GM18511 (cell line): ENCODE results near the gene RLF.
"Not testable (repeated sequence)": the region's sequence is repeated elsewhere in the genome, so short reads cannot be mapped to it uniquely, and the experiment has no call there.

Experiments
- ATAC-seq: cut with Tn5 transposase; IDR thresholded peaks from one replicate; pipeline ENCODE4 v1.9.1; 2021; ENCODE audit warnings: mild to moderate bottlenecking, moderate library complexity; ENCODE audit not compliant: unreplicated experiment

The RLF gene

GRCh38 chr1:40161888-40162397, 756 bp downstream of the RLF start:
- ATAC-seq = no peak

DNA sequence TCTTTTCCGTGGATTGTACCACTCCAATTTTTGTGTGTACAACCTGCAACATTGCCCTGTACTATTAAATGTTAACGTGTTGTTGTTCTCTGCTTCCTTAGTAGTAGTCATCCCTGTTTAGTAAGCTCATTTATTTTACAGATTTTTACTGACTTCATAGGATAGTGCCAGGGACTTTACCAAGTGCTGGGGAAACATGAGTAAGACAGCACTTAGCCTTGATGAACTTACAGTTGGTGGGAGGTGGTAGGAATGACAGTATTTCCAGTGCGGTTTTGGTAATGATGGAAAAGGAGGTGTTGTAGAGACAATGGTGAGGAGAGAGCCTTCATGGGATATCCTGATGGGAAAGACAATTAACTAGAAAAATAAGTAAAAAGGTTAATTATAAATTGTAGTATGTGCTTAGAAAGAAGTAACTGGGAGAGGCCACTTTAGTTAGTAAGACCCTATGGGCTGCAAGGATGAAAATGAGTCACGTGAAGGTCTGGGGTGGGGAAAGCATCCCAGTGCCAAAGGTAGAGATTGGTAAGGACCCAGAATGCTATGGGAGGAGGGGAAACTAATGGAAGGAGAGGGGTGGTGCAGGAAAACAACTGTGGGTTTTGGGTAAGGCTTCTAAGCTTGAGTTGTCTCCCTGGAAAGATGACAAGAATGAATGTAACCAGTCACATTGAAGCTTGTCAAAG, 1.7 kb downstream of the RLF start:
- no peak for ATAC-seq

GRCh38 chr1:40167317-40167716, 6.1 kb downstream of the RLF start:
- no peak for ATAC-seq

DNA sequence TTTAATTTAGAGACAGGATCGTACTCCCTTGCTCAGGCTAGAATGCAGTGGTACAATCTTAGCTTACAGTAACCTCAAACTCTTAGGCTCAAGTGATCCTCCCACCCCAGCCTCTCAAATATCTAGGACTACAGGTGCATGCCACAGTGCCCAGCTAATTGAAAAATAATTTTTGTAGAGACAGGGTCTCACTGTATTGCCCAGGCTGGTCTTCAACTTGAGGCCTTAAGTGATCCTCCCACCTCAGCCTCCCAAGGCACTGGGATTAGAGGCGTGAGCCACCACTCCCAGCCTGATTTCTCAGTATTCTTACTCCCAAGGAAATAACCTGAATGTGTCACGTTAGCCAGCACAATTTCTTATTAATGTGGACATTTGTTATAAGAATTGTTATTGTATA, 9.8 kb downstream of the RLF start:
- no peak for ATAC-seq

DNA sequence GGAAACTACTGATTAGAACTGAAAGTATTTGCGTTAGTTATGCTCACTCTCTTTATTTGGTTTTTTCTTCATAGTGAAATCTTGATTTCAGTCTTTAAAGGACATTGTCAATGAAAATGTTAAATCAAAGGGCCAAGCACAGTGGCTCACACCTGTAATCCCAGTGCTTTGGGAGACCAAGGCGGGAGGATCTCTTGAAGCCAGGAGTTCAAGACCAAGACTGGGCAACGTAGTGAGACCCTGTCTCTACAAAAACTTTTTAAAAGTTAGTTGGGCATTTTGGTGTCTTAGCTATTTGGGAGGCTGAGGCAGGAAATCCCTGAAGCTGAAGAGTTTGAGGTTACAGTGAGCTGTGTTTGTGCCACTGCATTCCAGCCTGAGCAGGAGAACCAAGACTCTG, 13.6 kb downstream of the RLF start:
- ATAC-seq = no peak

DNA sequence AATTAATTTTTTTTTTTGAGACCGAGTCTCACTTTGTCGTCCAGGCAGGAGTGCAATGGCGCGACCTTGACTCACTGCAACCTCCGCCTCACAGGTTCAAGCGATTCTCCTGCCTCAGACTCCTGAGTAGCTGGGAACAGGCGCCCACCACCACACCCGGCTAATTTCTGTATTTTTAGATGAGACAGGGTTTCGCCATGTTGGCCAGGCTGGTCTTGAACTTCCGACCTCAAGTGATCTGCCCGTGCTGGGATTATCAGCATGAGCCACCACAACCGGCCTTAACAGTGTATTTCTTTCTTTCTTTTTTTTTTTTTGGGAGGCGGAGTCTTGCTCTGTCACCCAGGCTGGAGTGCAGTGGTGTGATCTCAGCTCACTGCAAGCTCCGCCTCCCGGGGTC, 15.8 kb downstream of the RLF start:
- not testable (repeated sequence) for ATAC-seq

- no peak for ATAC-seq
Measured at GRCh38 chr1:40178200-40178599, 17.0 kb downstream of the RLF start.

DNA sequence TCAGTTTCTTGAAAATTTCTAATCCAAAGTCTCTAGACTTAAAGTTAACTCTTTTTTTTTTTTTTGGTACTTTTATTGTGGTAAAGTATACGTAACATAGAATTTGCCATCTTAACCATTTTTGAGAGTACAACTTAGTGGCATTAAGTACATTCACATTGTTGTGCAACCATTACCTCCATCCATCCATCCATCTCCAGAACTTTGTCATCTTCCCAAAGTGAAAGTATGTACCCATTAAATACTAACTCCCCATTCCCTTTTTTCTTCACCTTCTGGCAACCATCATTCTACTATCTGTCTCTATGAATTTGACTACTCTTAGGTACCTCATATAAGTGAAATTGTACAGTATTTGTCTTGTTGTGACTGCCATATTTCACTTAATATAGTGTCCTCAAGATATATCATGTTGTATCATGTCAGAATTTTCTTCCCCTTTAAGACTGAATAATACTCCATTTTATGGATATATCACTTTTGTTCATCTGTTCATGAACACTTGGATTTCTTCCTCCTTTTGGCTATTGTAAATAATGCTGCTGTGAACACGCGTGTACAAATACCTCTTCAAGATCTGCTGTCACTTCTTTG, 18.4 kb downstream of the RLF start:
- ATAC-seq = no peak

- no peak for ATAC-seq
Measured at GRCh38 chr1:40183055-40183710, 22.0 kb downstream of the RLF start.

DNA sequence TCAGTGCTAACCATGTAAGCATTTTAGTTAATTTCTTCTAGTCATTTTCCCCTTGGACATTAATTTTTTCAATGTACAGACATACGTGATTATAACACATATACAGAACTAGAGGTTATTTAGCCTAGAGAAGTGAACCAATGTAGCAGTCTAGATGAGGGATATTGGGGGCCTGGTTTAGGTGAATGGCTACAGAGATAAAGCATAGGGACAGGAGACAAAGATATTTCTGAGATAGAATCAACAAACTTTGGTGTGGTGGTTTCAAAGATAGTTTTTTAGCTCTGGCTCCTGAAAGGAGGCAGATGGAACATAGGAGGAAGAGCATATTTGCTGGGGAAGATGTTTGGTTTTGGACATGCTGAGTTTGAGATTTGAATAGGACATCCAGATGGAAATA, 23.0 kb downstream of the RLF start:
- ATAC-seq = no peak

GRCh38 chr1:40185951-40186864, 25.0 kb downstream of the RLF start:
- peak; percentile 97 for ATAC-seq

- ATAC-seq = no peak
Measured at GRCh38 chr1:40187399-40187798, 26.2 kb downstream of the RLF start.

- not testable (repeated sequence) for ATAC-seq
Measured at GRCh38 chr1:40194639-40195038, 33.5 kb downstream of the RLF start.

GRCh38 chr1:40197656-40198055, 36.5 kb downstream of the RLF start:
- no peak for ATAC-seq

GRCh38 chr1:40199126-40199525, 37.9 kb downstream of the RLF start:
- ATAC-seq = no peak

DNA sequence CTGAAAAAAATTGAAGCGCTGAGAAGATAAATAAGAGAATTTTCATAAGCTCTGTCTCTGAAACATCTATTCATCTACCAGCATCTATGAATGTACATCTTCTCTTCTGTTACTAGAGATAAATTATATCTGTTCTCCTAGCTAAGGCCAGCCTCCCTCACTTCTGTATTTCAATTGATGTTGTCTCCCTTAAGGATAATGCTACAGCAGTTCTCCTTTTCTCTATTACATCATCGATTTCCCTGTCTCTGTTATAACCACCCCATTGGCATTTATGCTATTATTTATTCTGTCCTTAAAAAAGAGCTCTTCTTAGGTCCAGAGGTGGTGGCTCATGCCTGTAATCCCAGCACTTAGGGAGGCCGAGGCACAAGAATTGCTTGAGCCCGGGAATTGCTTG, 43.7 kb downstream of the RLF start:
- no peak for ATAC-seq

- no peak for ATAC-seq
Measured at GRCh38 chr1:40210511-40211204, 49.5 kb downstream of the RLF start.

- no peak for ATAC-seq
Measured at GRCh38 chr1:40218333-40218732, 57.1 kb downstream of the RLF start.

DNA sequence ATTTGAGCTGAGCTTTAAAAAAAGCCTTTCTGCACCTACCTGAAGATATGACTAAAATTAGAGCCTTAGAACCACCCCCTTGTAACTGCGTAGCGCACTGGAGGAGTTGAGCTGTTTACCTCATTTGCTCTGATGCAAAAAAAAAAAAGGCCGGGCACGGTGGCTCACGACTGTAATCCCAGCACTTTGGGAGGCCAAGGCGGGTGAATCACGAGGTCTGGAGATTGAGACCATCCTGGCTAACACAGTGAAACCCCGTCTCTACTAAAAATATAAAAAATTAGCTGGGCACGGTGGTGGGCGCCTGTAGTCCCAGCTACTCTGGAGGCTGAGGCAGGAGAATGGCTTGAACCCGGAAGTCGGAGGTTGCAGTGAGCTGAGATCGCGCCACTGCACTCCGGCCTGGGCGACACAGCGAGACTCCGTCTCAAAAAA, 60.3 kb downstream of the RLF start:
- not testable (repeated sequence) for ATAC-seq

DNA sequence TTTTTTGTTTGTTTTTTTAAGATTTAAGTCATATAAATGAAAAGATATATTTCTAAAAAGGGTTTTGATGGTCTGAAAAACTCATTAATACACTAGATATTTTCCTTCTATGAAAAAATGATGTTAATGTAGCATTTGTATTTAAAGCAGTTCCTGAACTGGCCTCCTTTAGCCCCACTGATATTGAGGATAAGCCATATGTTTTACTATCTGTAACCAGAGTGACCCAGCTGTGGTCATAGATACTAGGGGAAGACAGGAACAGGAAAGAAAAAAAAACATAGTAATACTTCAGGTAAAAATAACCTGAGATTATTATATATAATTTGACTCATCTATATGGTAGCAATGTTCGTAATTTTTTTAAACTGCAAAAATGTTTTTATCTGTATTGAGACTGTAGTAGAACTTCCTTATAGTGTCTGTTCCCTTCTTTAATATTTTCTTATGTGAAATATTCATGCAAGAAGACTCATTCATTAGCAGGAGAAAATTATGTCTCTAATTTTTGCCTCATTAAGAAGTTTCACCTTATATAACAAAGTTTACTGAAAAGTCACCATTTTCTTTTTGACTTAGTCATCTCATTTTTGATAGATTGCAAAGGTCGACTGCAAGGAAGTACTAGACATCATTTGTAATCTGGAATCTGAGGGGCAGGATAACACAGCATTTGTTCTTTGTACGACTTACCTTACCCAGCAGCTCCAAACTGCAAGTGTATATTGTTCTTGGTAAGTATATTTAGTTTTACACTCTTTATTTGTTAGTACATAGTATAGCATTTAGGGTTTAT, 61.0 kb downstream of the RLF start:
- ATAC-seq = no peak
